HCT116 (cell line): ENCODE results near the gene MEG3.

ENCODE experiments used
- CBX3 ChIP-seq: IDR thresholded peaks from 2 replicates; pipeline ENCODE4 v1.6.1; 2012; ENCODE audit warnings: low read depth
- FOSL1 ChIP-seq: IDR thresholded peaks from 2 replicates; pipeline ENCODE4 v1.6.1; 2012; ENCODE audit warnings: low read depth
- POLR2A ChIP-seq: IDR thresholded peaks from 2 replicates; pipeline ENCODE4 v1.7.0; 2011; ENCODE audit warnings: borderline replicate concordance; ENCODE audit not compliant: insufficient read depth, insufficient read length; ENCODE audit errors: extremely low read depth
- RAD21 ChIP-seq: IDR thresholded peaks from 2 replicates; pipeline ENCODE4 v1.6.1; 2012; ENCODE audit warnings: low read depth, mild to moderate bottlenecking
- SIN3A ChIP-seq: IDR thresholded peaks from 2 replicates; pipeline ENCODE4 v1.6.1; 2012; ENCODE audit warnings: low read depth
- ZNF274 ChIP-seq: fragments of 200-500 bp; sonication (Bioruptor generic); IDR thresholded peaks from 2 replicates; pipeline ENCODE4 v1.6.1; 2014; ENCODE audit warnings: mild to moderate bottlenecking, low read depth, low read length, inconsistent platforms
- TF ChIP-seq, protein P1 (sequence below), 3 experiments: fragments of 200-600 bp in 1 of 3; sonication (generic) in 1 of 3; IDR thresholded peaks in 2 of 3; conservative IDR thresholded peaks in 1 of 3; 2 replicates each; pipeline ENCODE4 v1.5.1; 2012 to 2017; ENCODE audit warnings: low read depth in 2 of 3, low read length in 2 of 3, antibody characterized with exemption in 1 of 3, borderline replicate concordance in 1 of 3, control low read depth in 1 of 3, mild to moderate bottlenecking in 1 of 3, mixed read lengths in 1 of 3, mixed run types in 1 of 3, moderate library complexity in 1 of 3; ENCODE audit not compliant: insufficient read depth in 1 of 3
- TF ChIP-seq, protein P2 (sequence below): IDR thresholded peaks from 2 replicates; pipeline ENCODE4 v1.6.1; 2012; ENCODE audit warnings: low read depth
- TF ChIP-seq, protein P3 (sequence below): IDR thresholded peaks from 2 replicates; pipeline ENCODE4 v1.6.1; 2011; ENCODE audit warnings: mild to moderate bottlenecking, low read length, moderate library complexity; ENCODE audit not compliant: insufficient replicate concordance; ENCODE audit errors: extremely low read depth

DNA sequence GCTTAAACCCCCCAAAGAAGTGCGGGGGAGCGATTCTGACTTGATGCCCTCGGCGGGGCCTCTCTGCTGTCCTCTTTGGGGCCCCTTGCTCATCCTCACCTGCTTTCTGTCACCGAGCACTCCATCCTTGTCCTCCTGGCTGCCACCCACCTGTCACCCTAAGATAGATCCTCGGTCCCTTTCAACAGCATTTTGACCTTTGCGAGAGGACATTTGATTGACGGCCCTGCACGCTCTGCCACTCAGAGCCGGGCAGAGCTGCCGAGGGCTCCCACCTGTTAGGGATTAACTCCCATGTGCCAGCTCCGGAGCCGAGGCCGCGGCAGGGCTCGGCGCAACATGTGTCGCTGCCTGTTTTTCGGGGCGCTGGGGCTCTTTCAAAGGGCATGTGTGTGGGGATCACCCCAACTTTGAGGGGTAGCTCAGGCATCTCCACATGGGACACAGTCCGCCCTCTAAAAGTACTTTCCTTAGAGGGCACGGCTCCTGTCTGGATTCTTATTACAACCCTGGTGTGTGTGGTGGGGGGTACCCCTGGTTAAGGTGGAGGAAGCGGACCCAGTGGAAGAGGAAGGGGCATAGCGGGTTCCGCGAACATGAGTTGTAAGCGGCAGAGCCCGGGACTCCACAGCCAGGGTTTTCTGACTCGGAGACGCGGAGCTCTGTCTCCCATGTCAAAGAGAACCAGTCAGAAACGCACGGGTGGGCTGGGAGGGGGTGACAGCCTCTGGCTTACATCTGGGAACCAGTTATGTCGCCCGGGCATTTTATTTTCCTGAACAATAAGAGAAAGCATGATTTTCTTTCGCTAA lies 811 bp upstream of the MEG3 start:
- no peak for TF ChIP-seq FOSL1
- TF ChIP-seq, protein P1, sequence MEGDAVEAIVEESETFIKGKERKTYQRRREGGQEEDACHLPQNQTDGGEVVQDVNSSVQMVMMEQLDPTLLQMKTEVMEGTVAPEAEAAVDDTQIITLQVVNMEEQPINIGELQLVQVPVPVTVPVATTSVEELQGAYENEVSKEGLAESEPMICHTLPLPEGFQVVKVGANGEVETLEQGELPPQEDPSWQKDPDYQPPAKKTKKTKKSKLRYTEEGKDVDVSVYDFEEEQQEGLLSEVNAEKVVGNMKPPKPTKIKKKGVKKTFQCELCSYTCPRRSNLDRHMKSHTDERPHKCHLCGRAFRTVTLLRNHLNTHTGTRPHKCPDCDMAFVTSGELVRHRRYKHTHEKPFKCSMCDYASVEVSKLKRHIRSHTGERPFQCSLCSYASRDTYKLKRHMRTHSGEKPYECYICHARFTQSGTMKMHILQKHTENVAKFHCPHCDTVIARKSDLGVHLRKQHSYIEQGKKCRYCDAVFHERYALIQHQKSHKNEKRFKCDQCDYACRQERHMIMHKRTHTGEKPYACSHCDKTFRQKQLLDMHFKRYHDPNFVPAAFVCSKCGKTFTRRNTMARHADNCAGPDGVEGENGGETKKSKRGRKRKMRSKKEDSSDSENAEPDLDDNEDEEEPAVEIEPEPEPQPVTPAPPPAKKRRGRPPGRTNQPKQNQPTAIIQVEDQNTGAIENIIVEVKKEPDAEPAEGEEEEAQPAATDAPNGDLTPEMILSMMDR (IDR thresholded peaks at IDR 0.05 in 2 of 3, conservative IDR thresholded peaks at IDR 0.05 in 1 of 3; ENCODE audit: borderline replicate concordance in 1 of 3, insufficient read depth in 1 of 3, low read depth in 2 of 3, low read length in 2 of 3), result no peak
- TF ChIP-seq, protein P2, sequence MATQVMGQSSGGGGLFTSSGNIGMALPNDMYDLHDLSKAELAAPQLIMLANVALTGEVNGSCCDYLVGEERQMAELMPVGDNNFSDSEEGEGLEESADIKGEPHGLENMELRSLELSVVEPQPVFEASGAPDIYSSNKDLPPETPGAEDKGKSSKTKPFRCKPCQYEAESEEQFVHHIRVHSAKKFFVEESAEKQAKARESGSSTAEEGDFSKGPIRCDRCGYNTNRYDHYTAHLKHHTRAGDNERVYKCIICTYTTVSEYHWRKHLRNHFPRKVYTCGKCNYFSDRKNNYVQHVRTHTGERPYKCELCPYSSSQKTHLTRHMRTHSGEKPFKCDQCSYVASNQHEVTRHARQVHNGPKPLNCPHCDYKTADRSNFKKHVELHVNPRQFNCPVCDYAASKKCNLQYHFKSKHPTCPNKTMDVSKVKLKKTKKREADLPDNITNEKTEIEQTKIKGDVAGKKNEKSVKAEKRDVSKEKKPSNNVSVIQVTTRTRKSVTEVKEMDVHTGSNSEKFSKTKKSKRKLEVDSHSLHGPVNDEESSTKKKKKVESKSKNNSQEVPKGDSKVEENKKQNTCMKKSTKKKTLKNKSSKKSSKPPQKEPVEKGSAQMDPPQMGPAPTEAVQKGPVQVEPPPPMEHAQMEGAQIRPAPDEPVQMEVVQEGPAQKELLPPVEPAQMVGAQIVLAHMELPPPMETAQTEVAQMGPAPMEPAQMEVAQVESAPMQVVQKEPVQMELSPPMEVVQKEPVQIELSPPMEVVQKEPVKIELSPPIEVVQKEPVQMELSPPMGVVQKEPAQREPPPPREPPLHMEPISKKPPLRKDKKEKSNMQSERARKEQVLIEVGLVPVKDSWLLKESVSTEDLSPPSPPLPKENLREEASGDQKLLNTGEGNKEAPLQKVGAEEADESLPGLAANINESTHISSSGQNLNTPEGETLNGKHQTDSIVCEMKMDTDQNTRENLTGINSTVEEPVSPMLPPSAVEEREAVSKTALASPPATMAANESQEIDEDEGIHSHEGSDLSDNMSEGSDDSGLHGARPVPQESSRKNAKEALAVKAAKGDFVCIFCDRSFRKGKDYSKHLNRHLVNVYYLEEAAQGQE, result no peak
- no peak for TF ChIP-seq RAD21
- no peak for TF ChIP-seq ZNF274
- TF ChIP-seq POLR2A, result no peak
- TF ChIP-seq SIN3A, result no peak
- TF ChIP-seq, protein P3, sequence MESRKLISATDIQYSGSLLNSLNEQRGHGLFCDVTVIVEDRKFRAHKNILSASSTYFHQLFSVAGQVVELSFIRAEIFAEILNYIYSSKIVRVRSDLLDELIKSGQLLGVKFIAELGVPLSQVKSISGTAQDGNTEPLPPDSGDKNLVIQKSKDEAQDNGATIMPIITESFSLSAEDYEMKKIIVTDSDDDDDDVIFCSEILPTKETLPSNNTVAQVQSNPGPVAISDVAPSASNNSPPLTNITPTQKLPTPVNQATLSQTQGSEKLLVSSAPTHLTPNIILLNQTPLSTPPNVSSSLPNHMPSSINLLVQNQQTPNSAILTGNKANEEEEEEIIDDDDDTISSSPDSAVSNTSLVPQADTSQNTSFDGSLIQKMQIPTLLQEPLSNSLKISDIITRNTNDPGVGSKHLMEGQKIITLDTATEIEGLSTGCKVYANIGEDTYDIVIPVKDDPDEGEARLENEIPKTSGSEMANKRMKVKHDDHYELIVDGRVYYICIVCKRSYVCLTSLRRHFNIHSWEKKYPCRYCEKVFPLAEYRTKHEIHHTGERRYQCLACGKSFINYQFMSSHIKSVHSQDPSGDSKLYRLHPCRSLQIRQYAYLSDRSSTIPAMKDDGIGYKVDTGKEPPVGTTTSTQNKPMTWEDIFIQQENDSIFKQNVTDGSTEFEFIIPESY, result no peak
- TF ChIP-seq CBX3, result no peak
